GM19193 (cell line): ENCODE results near the gene SLC28A3.

ENCODE experiments used
- POLR2A ChIP-seq: IDR thresholded peaks from 4 replicates; pipeline ENCODE4 v1.6.1; 2011; ENCODE audit not compliant: insufficient read depth, insufficient read length; ENCODE audit errors: extremely low read depth

SLC28A3 gene

GRCh38 chr9:84293001-84293798 is 47.4 kb downstream of the SLC28A3 start:
- TF ChIP-seq POLR2A = no peak

- no peak for TF ChIP-seq POLR2A
These were observed 55.2 kb downstream of the SLC28A3 start for GRCh38 chr9:84285381-84285780.

GRCh38 chr9:84283946-84284345 is 56.6 kb downstream of the SLC28A3 start:
- no peak for TF ChIP-seq POLR2A

DNA sequence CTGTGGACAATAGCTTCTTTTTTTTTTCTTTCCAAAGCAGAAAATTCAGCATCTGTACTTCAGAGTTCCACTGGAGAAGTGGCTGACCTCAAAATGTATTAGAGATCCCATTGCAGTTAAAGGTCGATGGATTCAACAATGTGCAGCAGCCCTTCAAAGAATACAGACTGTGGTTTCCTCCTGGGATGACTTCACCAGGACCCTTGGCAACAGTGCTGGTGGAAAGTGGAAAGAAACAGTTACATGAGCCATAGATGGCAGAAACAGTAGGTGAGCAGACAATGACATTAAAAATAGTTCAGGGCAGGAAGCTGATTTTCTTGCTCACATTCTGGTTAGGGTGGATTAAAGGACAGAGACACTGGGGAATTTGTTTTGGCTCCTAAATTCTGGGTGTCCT is 62.4 kb downstream of the SLC28A3 start:
- no peak for TF ChIP-seq POLR2A

DNA sequence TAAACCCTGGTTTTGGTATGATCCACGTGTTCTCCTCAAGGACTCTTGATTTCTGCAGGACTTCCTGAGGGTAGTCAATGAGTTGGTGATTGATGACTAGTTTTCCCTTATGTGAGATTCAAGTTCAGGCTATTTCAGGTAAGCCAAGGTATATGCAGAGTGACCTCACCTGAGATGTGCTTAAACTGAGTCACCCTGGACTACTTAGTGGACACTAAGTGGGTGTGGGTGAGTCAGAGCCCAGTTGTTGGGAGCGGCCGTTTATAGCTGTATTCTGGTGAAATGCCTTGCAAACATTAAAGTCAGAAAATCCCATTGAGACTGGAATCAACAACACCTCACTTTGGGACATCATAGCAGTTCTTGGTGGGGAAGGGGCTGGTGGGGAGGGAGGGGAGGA is 62.9 kb downstream of the SLC28A3 start:
- TF ChIP-seq POLR2A = no peak

DNA sequence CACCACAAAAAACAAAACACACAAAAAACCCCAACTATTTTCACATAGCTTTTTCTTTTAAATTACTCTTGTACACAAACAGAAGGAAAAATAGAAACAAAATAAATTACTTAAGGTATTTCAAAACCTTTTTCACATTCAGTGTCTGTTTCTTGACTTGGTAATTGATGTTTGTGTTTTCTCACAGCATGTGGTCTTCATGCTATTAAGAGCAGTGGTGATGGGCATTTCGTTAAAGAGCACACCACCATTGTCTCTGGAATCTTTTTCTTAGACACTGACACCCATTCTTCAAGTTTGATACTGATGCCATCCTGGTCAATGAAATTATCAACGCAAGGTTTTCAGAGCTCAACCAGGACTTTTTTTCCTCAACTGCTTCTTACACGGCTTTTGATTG is 63.8 kb downstream of the SLC28A3 start:
- no peak for TF ChIP-seq POLR2A

DNA sequence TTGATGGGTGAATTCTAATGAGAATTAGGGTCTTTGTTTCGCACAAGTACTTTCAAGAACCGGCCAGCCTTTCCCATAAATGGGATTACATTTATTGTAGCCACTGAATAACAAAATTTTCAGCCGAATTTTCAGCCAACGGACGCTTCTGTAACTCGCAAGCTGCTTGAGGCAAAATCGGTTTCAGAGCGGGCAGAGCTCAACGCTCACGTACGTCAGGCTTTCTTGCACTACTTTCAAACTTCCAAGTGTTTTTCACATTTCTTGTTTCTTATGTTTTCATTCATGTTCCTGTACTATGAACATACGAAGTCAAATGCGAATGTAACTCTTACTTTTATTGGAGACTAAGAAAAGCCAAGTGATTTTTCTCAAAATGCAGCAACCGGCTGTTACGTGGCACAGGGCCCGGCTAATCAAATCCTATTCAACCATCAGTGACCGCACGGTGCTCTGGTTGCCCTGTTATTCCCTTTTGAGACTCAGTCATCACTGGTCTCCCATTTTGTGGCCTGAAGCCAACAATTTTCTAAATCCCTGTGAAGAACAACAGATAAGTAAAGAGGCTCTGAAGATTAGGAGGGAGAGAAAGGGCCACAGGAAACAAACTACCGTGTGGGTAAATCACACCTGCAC is 68.5 kb downstream of the SLC28A3 start:
- no peak for TF ChIP-seq POLR2A

GRCh38 chr9:84271531-84271900 is 69.0 kb downstream of the SLC28A3 start:
- TF ChIP-seq POLR2A = no peak

GRCh38 chr9:84270847-84271530 is 69.6 kb downstream of the SLC28A3 start:
- no peak for TF ChIP-seq POLR2A

DNA sequence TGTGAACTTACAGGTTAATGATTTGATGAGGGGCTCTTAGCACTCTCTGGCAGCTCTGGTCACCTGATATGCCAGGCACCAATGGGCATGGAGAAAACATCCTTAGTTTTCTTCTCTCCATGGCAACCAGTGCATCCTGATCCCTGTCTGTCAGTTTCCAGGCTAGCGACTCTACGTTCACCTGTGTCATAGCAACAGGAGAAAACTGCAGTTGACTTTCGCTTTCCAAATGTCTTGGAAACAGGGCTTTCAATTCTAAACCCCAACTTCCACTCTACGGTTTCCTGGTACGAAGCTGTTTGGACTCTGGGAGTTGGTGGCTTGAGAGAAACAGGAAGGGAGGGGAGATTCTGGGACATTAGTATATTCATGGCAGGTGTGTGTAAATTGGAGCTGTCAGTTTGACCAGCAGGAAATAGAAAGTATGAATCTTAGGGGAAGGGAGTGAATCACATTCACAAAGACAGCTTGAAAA is 74.4 kb downstream of the SLC28A3 start:
- no peak for TF ChIP-seq POLR2A

DNA sequence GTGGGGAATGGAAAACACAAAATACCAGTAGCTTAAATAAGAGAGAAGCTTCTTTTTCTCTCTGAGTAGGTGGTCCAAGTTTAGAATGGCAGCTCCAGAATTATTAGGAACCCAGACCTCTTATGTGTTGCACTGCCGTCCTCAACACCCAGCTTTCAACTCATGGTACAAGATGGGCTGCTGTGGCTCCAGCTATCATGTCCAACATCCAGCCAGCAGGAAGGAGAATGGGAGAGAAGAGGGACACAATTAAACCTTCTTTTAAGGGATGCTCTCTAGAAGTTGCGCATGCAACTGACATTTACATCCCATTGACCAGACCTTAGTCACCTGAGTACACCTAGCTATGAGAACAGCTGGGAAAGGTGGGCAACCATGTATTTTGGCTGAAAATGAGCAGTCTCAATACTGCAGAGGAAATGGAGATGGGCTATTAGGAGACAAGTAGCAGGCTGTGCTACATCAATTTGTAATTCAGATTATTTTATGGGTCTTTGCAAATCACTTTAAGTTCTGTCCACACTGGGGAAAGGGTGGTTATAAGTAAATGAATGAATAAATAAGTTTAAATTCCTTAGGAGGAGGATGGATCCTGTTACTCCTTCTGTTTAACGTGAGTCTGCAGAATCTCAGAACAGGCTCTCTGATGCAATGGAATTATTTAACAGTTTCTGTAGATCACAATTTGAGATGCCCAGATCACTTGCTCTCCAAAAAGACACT is 76.1 kb downstream of the SLC28A3 start:
- TF ChIP-seq POLR2A = no peak

- TF ChIP-seq POLR2A = no peak
These were observed 79.3 kb downstream of the SLC28A3 start for GRCh38 chr9:84261070-84261746.

GRCh38 chr9:84258371-84258770 is 82.2 kb downstream of the SLC28A3 start:
- no peak for TF ChIP-seq POLR2A

GRCh38 chr9:84255696-84256095 is 84.9 kb downstream of the SLC28A3 start:
- no peak for TF ChIP-seq POLR2A

DNA sequence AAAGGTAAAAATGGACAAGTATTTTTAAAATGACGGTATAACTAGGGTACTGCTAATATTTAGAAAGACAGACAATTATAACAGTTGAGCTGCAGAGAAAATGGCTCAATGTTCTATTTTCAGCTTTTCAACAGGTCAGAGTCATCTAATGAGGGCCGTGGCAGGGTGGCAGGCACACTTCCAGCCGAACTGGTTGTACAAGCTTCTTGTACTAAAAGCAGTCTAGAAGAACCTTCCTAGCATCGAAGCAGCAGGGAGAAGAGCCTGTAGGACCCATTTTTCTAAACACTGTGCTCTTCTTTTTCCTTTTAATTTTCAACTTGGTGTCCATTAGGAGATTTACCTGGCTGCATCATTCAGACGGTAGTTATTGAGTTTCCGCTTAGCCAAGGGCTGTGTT is 85.6 kb downstream of the SLC28A3 start:
- no peak for TF ChIP-seq POLR2A

DNA sequence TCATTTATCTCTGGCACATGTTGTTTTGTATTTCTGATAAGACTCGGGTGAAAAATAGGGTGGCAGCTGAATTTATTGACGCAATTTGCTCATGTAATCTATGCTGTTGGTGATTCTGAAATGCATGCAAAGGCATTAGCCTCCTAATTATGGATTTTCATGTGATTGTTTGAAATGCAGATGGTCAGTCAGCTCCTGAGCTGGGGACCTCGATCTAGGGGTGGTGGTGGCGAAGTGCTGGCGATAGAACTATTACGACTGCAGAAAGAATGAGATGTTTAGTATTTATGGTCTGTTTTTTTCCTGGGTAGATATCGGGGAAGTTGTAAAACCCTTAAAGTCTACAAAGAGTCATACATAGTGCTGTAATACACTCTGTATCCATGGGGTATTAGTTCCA is 88.6 kb downstream of the SLC28A3 start:
- TF ChIP-seq POLR2A = no peak
